HepG2 (cell line): ENCODE data around the gene CLIC1. TPM values are rescaled to one million over a fixed set of nuclear protein-coding genes. Genes with fewer than 3 reads are reported as not detected.

Source experiments
- EED ChIP-seq: sonication (generic); formaldehyde crosslinking; IDR thresholded peaks from 2 replicates; pipeline ENCODE4 v1.5.0; 2020; ENCODE audit warnings: mild to moderate bottlenecking, missing genetic modification reagents
- RFXAP ChIP-seq: sonication (generic); formaldehyde crosslinking; IDR thresholded peaks from 2 replicates; pipeline ENCODE4 v1.4.0; 2020; ENCODE audit warnings: missing genetic modification reagents, borderline replicate concordance
- SALL2 ChIP-seq: sonication (generic); formaldehyde crosslinking; IDR thresholded peaks from 2 replicates; pipeline ENCODE4 v1.8.1; 2023; ENCODE audit warnings: mild to moderate bottlenecking, missing genetic modification reagents, inconsistent platforms
- SNAPC4 ChIP-seq: sonication (generic); formaldehyde crosslinking; IDR thresholded peaks from 2 replicates; pipeline ENCODE4 v1.4.0; 2020; ENCODE audit warnings: mild to moderate bottlenecking, missing genetic modification reagents
- SRSF1 ChIP-seq: fragments of 200-400 bp; formaldehyde crosslinking; optimal IDR thresholded peaks from 2 replicates; pipeline ENCODE3; 2017; ENCODE audit warnings: mild to moderate bottlenecking, low read depth, low read length, moderate library complexity
- ZFP41 ChIP-seq: sonication (generic); formaldehyde crosslinking; IDR thresholded peaks from 2 replicates; pipeline ENCODE4 v1.4.0; 2020; ENCODE audit warnings: mild to moderate bottlenecking, missing genetic modification reagents, borderline replicate concordance
- ZFP82 ChIP-seq: sonication (generic); formaldehyde crosslinking; IDR thresholded peaks from 2 replicates; pipeline ENCODE4 v1.5.1; 2020; ENCODE audit warnings: mild to moderate bottlenecking, missing genetic modification reagents, borderline replicate concordance
- ZNF282 ChIP-seq: fragments of 450-650 bp; IDR thresholded peaks from 2 replicates; pipeline ENCODE4 v1.6.1; 2018; ENCODE audit not compliant: partially characterized antibody
- ZNF296 ChIP-seq: sonication (generic); formaldehyde crosslinking; conservative IDR thresholded peaks from 2 replicates; pipeline ENCODE4 v1.5.0; 2020; ENCODE audit warnings: mild to moderate bottlenecking, missing genetic modification reagents
- ZNF318 ChIP-seq: sonication (generic); formaldehyde crosslinking; IDR thresholded peaks from 2 replicates; pipeline ENCODE4 v1.4.0; 2020; ENCODE audit warnings: mild to moderate bottlenecking, missing genetic modification reagents
- ZNF670 ChIP-seq: sonication (generic); formaldehyde crosslinking; IDR thresholded peaks from 2 replicates; pipeline ENCODE4 v1.8.0; 2022; ENCODE audit warnings: mild to moderate bottlenecking, missing genetic modification reagents, borderline replicate concordance
- polyA plus RNA-seq, 8 experiments: library from polyadenylated mRNA; depleted of rRNA in 3 of 8; stranded (reverse) in 7 of 8; unstranded in 1 of 8; fragments of >200 nt; fragmentation: Illumina TruSeq in 4 of 8; extraction: Trizol in 4 of 8; gene quantifications; 2 replicates each; pipeline versions ENCODE4 v1.2.1 to v1.2.3, GENCODE V29; 2011 to 2016; ENCODE audit warnings: low read depth in 4 of 8, missing spikeins in 1 of 8, mixed read lengths in 1 of 8; ENCODE audit not compliant: insufficient read depth in 1 of 8
- total RNA-seq, 5 experiments: library from RNA; depleted of rRNA; stranded (reverse); fragments of >200 nt; fragmentation: Illumina TruSeq; extraction: Trizol; gene quantifications; 2 replicates each; pipeline ENCODE4 v1.2.3, GENCODE V29; 2016; ENCODE audit warnings: low read depth in 1 of 5
- TF ChIP-seq, protein P1 (sequence below): sonication (generic); formaldehyde crosslinking; IDR thresholded peaks from 2 replicates; pipeline ENCODE4 v1.4.0; 2020; ENCODE audit warnings: missing genetic modification reagents

Gene CLIC1
- total and polyA plus RNA-seq, 2 of the 13 experiments (the other 11 are each of a cell fraction or from before 2014, with no cell fraction given): 602 to 891 TPM

- TF ChIP-seq, protein P1, sequence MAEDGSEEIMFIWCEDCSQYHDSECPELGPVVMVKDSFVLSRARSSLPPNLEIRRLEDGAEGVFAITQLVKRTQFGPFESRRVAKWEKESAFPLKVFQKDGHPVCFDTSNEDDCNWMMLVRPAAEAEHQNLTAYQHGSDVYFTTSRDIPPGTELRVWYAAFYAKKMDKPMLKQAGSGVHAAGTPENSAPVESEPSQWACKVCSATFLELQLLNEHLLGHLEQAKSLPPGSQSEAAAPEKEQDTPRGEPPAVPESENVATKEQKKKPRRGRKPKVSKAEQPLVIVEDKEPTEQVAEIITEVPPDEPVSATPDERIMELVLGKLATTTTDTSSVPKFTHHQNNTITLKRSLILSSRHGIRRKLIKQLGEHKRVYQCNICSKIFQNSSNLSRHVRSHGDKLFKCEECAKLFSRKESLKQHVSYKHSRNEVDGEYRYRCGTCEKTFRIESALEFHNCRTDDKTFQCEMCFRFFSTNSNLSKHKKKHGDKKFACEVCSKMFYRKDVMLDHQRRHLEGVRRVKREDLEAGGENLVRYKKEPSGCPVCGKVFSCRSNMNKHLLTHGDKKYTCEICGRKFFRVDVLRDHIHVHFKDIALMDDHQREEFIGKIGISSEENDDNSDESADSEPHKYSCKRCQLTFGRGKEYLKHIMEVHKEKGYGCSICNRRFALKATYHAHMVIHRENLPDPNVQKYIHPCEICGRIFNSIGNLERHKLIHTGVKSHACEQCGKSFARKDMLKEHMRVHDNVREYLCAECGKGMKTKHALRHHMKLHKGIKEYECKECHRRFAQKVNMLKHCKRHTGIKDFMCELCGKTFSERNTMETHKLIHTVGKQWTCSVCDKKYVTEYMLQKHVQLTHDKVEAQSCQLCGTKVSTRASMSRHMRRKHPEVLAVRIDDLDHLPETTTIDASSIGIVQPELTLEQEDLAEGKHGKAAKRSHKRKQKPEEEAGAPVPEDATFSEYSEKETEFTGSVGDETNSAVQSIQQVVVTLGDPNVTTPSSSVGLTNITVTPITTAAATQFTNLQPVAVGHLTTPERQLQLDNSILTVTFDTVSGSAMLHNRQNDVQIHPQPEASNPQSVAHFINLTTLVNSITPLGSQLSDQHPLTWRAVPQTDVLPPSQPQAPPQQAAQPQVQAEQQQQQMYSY (CRISPR knock-in tag): no peak
- TF ChIP-seq ZFP41 (CRISPR knock-in tag): no peak
- peak; percentile 87; the same call in 1 of the 2 replicates for TF ChIP-seq ZFP82 (CRISPR knock-in tag)
- no peak for TF ChIP-seq ZNF318 (CRISPR knock-in tag)
- TF ChIP-seq EED (CRISPR knock-in tag): no peak
- no peak for TF ChIP-seq ZNF282
- TF ChIP-seq SNAPC4 (CRISPR knock-in tag): no peak
- TF ChIP-seq ZNF296 (CRISPR knock-in tag): no peak
- no peak for TF ChIP-seq SALL2
- TF ChIP-seq SRSF1: no peak
- TF ChIP-seq RFXAP (CRISPR knock-in tag): no peak
- peak; percentile 58; the same call in 1 of the 2 replicates for TF ChIP-seq ZNF670
Observed at GRCh38 chr6:31734821-31735406, 1.4 kb downstream of the CLIC1 start (continued).
